Hepatocyte (in vitro differentiated cells): Measurements from ENCODE around the gene SH3PXD2A.

Experiments
- EZH2 ChIP-seq: fragments of 200-600 bp; sonication (generic); IDR thresholded peaks from 2 replicates; pipeline ENCODE4 v1.6.1; 2016; ENCODE audit warnings: antibody characterized with exemption, mild to moderate bottlenecking, borderline replicate concordance
- EZH2phosphoT487 ChIP-seq: fragments of 200-600 bp; sonication (generic); IDR thresholded peaks from one replicate; pipeline ENCODE4 v1.6.1; 2018; ENCODE audit warnings: antibody characterized with exemption, mild to moderate bottlenecking, low read depth, moderate library complexity; ENCODE audit not compliant: unreplicated experiment, severe bottlenecking
- TF ChIP-seq, protein P1 (sequence below): fragments of 200-600 bp; sonication (generic); IDR thresholded peaks from 2 replicates; pipeline ENCODE4 v1.5.1; 2016; ENCODE audit warnings: antibody characterized with exemption, mild to moderate bottlenecking; ENCODE audit not compliant: poor library complexity

DNA sequence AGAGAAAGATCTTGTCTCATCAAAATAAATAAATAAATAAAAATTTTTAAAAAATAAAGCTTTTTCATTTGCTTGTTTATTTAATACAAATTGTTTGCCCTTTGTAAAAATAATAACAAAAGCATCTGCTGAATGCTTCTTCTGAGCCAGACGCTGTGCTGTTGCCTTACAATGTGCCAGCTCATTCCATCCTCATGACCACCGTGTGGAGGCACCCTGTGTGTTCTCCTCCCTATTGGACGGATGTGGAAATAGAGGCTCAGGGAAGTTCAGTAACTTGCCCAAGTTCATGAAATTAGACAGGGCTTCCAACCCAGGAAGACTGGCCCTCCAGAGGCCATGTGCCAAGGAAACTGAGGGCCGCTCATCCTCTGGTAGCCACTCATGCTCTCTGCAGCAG lies 120.6 kb downstream of the SH3PXD2A start:
- TF ChIP-seq, protein P1, sequence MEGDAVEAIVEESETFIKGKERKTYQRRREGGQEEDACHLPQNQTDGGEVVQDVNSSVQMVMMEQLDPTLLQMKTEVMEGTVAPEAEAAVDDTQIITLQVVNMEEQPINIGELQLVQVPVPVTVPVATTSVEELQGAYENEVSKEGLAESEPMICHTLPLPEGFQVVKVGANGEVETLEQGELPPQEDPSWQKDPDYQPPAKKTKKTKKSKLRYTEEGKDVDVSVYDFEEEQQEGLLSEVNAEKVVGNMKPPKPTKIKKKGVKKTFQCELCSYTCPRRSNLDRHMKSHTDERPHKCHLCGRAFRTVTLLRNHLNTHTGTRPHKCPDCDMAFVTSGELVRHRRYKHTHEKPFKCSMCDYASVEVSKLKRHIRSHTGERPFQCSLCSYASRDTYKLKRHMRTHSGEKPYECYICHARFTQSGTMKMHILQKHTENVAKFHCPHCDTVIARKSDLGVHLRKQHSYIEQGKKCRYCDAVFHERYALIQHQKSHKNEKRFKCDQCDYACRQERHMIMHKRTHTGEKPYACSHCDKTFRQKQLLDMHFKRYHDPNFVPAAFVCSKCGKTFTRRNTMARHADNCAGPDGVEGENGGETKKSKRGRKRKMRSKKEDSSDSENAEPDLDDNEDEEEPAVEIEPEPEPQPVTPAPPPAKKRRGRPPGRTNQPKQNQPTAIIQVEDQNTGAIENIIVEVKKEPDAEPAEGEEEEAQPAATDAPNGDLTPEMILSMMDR = no peak
- TF ChIP-seq EZH2phosphoT487 = no peak
- TF ChIP-seq EZH2 = no peak
